OCI-M1 (cell line): ENCODE data around the gene RASGRF1.

Experiments
- DNase-seq: peaks from one replicate; lab custom pipeline; 2025; lab: John Stamatoyannopoulos, UW

RASGRF1 gene

DNA sequence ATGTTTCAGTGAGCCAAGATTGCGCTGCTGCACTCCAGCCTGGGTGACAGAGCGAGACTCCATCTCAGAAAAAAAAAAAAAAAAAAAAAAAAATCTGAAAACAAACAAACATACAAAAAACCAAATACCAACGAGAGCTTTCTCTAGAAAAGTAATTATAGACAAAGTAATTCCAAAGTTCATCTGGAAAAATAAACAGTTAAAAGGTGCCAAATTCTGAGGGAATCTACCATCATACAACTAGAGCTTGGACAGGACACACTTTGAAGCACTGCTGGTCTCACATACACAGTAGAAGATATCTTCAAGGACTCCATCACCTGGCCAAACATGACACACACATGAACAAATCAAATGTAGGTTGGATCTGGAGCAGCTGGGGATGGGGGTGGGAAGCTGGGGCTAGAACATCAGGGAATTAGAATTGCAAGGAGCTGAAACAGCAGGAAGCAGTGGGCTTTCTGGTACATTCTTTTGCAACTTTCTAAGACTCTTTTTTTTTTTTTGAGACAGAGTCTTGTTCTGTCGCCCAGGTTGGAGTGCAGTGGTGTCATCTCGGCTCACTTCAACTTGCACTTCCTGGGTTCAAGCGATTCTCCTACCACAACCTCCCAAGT, 104.6 kb downstream of the RASGRF1 start:
- no peak for DNase-seq

- DNase-seq: no peak
Observed at GRCh38 chr15:78984041-78984440, 106.5 kb downstream of the RASGRF1 start.

GRCh38 chr15:78983146-78983918, 107.2 kb downstream of the RASGRF1 start:
- DNase-seq: no peak

GRCh38 chr15:78982736-78983135, 107.8 kb downstream of the RASGRF1 start:
- DNase-seq: no peak

DNA sequence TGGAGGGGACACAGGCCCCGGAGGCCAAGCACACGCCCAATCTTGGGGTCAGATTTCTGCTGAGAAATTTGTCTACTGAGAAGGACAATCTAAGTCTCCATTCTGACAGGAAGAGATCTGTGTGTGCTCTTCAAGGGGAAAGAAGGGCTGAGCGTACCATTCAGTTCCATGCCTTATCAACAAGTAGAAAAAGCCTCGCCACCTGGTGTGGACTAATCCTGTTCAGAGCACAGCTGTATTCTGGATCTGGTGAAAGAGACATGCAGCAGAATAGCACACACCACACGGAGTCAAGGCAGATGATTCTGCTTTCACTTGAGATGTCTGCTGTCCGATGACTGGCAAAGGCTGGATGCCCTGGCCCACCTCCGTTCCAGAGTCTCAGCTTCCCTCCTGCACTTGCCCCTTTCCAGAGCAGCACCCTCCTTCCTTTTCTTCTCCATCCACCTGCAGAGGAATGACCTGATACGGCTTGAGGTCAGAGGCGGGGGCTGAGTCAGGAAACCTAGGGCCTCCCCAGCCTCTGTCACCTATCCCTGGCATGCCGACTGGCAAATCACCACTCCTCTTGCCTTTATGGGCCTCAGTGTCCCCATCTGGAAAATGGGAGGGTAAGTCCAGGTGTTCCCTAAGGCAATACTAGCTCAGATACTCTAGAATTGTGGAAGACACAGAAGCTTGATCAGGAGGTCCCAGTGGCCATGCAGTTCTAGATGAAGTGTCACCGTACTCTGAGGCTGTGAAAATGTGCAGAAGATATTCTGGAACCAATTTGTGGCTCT, 108.9 kb downstream of the RASGRF1 start:
- DNase-seq: no peak

- DNase-seq: peak; percentile 65
Observed at GRCh38 chr15:78979456-78980320, 110.9 kb downstream of the RASGRF1 start.

- DNase-seq: no peak
Observed at GRCh38 chr15:78978601-78979179, 111.9 kb downstream of the RASGRF1 start.

GRCh38 chr15:78977591-78978347, 112.8 kb downstream of the RASGRF1 start:
- peak; percentile 62 for DNase-seq

DNA sequence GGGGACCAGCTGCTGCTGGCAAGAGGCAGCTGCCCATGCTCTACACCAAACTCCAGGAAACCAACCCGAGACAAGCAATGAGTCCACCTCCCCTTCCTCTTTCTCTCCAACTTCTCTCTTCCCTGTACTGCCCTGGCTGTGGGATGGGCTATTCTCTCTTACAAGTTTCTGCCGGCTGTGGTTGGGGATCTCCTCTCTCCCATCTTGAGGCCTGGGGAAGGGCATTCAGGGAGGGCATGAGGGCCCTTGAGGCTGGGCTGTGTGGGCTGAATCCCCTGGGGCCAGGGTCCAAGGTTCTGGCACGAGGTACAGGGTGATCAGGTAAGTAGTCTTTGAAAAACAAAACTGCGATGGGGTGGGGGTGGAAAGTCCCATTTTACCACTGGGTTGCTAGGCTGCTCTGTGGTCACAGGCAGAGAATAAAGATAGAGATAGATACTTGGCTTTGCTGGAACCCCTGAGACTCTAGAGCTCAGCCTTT, 113.4 kb downstream of the RASGRF1 start:
- peak; percentile 68 for DNase-seq

DNA sequence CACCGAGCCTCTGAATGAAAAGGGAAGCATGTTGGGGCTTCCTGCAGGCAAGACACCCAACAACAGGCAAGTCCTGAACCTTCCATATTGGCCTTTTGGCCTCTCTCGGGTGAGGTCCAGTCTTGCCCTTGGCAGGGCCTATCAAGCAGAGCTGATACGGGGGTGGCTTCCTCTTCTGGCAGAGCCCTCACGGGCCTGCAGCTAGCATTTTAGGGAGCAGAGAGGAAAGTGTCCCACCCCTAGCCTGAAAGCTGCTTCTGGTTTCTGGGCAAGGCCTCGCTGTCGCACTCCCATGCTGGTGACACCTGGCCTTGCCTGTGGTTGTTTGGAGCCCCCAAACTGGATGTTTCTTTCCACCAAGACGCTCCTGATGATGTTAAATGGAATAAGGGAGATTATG, 113.9 kb downstream of the RASGRF1 start:
- DNase-seq: no peak

GRCh38 chr15:78974272-78974918, 116.2 kb downstream of the RASGRF1 start:
- no peak for DNase-seq

DNA sequence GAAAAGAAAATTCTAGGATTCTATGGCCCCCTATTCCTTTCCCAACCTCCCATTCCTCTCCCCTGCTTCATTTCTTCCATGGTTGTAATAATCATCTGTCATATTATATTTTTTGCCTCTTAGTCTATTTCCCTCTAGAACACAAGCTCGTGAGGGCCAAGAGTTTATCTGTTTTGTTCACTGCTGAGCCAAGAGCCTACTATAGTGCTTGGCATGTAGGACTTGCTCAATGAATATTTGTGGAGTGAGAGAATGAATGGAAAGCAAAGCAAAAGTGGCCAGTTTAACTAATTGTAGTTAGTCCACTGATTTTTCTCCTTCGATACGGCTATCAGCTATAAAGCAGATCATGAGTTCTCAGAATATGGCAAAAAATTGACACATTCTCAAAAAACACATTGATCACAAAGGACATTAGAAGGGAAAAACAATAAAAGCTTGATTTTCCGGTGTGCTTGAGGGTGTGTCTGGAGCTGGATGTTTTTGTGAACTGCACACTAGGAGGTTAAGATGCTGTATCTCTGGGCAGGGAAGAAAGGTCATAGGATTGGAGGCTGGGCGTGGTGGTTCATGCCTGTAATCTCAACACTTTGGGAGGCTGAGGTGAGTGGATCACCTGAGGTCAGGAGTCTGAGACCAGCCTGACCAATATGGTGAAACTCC, 120.8 kb downstream of the RASGRF1 start:
- DNase-seq: no peak

- DNase-seq: no peak
Observed at GRCh38 chr15:78968539-78969271, 121.9 kb downstream of the RASGRF1 start.

- DNase-seq: no peak
Observed at GRCh38 chr15:78968114-78968513, 122.5 kb downstream of the RASGRF1 start.

DNA sequence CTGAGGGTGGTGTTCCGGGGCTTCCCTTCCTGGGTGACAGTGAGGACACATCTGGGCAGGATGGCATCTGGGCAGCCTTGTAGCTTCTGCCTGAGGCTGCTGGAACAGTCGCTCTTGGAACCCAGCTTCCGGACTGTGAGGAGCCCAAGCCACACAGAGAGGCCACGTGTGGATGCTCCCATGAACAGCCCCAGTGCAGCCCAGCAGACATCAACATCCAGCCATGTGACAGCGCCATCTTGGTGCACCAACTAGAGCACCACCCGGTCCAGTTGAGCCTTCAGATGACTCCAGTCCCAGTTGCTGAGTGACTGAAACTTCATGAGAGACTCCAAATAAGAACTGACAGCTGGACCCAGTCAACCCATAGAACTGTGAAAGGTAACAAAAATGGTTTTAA, 130.3 kb downstream of the RASGRF1 start:
- no peak for DNase-seq

GRCh38 chr15:78959360-78959759, 131.2 kb downstream of the RASGRF1 start:
- DNase-seq: no peak

- no peak for DNase-seq
Observed at GRCh38 chr15:78957416-78958093, 133.0 kb downstream of the RASGRF1 start.

DNA sequence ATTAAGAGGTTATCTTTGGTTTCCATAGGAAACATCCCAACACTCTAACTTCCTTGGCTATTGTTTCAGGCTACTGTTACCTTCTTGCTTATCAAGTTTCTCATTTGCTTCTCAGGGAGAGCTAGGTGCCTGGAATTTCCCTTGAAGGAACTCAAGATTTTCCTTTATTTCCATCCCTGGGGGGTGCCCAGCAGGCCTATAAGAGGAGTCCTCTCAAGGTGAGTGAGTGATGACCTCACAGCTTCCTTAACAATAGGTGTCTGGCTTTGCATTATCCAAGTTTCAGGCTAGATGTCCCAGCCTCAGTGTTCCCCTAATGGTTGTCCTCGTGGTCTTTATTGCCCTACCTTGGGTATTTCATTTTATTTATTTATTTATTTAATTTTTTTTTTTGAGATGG, 133.6 kb downstream of the RASGRF1 start:
- DNase-seq: no peak
